Panc1 (cell line): ENCODE data around the gene PPP1R18.

Experiments used
- CTCF ChIP-seq: fragments of 450-650 bp; IDR thresholded peaks from 2 replicates; pipeline ENCODE4 v1.5.1; 2017; ENCODE audit warnings: mild to moderate bottlenecking
- TCF7L2 ChIP-seq: IDR thresholded peaks from 2 replicates; pipeline ENCODE4 v1.6.1; 2011; ENCODE audit warnings: mild to moderate bottlenecking, low read depth, low read length, inconsistent platforms

GRCh38 chr6:30724906-30725667, 38.6 kb upstream of the PPP1R18 start:
- TF ChIP-seq TCF7L2 (no peak), CTCF (no peak)
